Measurements from ENCODE around the gene PAK2. TPM values are rescaled to one million over a fixed set of nuclear protein-coding genes. Genes with fewer than 3 reads are reported as not detected.
"Not testable (repeated sequence)": the region's sequence is repeated elsewhere in the genome, so short reads cannot be mapped to it uniquely, and the experiment has no call there.

Gene PAK2
- total RNA-seq, 1 experiment from 2014 or later = 69.6 TPM

DNA sequence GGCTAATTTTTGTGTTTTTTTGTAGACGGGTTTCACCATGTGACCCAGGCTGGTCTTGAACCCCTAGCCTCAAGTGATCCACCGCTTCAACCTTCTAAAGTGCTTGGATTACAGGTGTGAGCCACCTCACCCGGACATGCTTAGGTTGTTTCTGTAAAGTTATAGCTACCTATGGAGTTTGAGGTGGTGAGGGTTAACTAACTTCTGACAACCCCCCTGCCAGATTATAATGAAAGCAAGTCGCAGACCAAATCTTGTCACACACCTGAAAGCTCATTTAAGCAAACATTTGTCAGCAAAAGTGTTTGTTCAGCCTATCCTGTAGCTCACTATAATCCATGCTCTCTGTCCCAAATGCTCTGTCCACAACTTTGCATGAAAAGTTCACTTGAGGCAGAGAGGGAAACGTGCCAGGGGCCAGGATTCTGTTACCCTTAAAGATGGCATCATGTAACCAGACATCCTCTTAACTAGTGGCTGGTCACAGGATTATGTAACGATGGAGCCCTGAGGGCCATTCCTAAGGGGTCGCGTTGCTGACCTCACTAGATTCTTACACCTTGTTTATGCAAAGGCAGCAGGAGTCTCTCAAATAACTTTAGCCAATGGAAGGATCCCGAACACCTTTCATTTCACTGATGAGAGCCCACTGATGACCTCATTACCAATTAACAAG, 103.9 kb downstream of the PAK2 start:
- H3K9me2 ChIP-seq (ENCODE audit: insufficient read depth) = no peaks in the 10 kb centered on the region
- H3K4me2 ChIP-seq (ENCODE audit: low read length) = no peak overlapping the region
- CTCF ChIA-PET = no interaction called here
- TF ChIP-seq, protein P1, sequence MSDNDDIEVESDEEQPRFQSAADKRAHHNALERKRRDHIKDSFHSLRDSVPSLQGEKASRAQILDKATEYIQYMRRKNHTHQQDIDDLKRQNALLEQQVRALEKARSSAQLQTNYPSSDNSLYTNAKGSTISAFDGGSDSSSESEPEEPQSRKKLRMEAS (IDR thresholded peaks at IDR 0.05) = no peak
- TF ChIP-seq JUND (IDR thresholded peaks at IDR 0.05) (no peak), TCF7L2 (IDR thresholded peaks at IDR 0.05; ENCODE audit: borderline replicate concordance, extremely low read depth, insufficient read depth, insufficient read length) (no peak), POLR2A (IDR thresholded peaks at IDR 0.05; ENCODE audit: borderline replicate concordance, extremely low read depth, insufficient read depth, insufficient read length) (no peak), SRF (IDR thresholded peaks at IDR 0.05; ENCODE audit: low read depth) (no peak), YY1 (IDR thresholded peaks at IDR 0.05; ENCODE audit: extremely low read depth, insufficient replicate concordance, low read depth, low read length) (no peak), ZFX (IDR thresholded peaks at IDR 0.05) (no peak), RAD21 (IDR thresholded peaks at IDR 0.05; ENCODE audit: low read depth) (no peak), ELF1 (IDR thresholded peaks at IDR 0.05; ENCODE audit: borderline replicate concordance, low read depth) (no peak)
- TF ChIP-seq, protein P2, sequence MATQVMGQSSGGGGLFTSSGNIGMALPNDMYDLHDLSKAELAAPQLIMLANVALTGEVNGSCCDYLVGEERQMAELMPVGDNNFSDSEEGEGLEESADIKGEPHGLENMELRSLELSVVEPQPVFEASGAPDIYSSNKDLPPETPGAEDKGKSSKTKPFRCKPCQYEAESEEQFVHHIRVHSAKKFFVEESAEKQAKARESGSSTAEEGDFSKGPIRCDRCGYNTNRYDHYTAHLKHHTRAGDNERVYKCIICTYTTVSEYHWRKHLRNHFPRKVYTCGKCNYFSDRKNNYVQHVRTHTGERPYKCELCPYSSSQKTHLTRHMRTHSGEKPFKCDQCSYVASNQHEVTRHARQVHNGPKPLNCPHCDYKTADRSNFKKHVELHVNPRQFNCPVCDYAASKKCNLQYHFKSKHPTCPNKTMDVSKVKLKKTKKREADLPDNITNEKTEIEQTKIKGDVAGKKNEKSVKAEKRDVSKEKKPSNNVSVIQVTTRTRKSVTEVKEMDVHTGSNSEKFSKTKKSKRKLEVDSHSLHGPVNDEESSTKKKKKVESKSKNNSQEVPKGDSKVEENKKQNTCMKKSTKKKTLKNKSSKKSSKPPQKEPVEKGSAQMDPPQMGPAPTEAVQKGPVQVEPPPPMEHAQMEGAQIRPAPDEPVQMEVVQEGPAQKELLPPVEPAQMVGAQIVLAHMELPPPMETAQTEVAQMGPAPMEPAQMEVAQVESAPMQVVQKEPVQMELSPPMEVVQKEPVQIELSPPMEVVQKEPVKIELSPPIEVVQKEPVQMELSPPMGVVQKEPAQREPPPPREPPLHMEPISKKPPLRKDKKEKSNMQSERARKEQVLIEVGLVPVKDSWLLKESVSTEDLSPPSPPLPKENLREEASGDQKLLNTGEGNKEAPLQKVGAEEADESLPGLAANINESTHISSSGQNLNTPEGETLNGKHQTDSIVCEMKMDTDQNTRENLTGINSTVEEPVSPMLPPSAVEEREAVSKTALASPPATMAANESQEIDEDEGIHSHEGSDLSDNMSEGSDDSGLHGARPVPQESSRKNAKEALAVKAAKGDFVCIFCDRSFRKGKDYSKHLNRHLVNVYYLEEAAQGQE (IDR thresholded peaks at IDR 0.05; ENCODE audit: low read depth) = no peak
- TF ChIP-seq, protein P3, sequence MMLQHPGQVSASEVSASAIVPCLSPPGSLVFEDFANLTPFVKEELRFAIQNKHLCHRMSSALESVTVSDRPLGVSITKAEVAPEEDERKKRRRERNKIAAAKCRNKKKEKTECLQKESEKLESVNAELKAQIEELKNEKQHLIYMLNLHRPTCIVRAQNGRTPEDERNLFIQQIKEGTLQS (IDR thresholded peaks at IDR 0.05) = no peak
- DNase-seq (ENCODE audit: low read depth, low spot score) = no peak
- no peak overlapping the region for H3K9ac ChIP-seq (ENCODE audit: low read length)
- POLR2A ChIA-PET = no interaction called here
- no peaks in the 10 kb centered on the region for H3K36me3 ChIP-seq (ENCODE audit: control insufficient read depth in 1 of 2, insufficient read depth in 2 of 2, low read length in 2 of 2)
- H3K27me3 ChIP-seq (ENCODE audit: insufficient read depth, low read length) = no peaks in the 10 kb centered on the region
- no peaks in the 10 kb centered on the region for H4K20me1 ChIP-seq (ENCODE audit: insufficient read depth)
- no peak overlapping the region for H3K27ac ChIP-seq (ENCODE audit: low read depth, low read length)
- no peaks in the 10 kb centered on the region for H3K79me2 ChIP-seq (ENCODE audit: insufficient read depth, low read length)
- RAD21 ChIA-PET (ENCODE audit: low non-redundant PET in 1 of 2, low total read pairs in 2 of 2, uncharacterized antibody in 2 of 2, unreplicated experiment in 2 of 2) = no interaction called here
- no peak overlapping the region for H3K4me3 ChIP-seq (replicated peaks in 1 of 2; ENCODE audit: low read depth in 1 of 2, low read length in 2 of 2)
- no peaks in the 10 kb centered on the region; a peak in 1 of 4 replicates for H3K9me3 ChIP-seq (ENCODE audit: control insufficient read depth in 1 of 2, insufficient read depth in 1 of 2, low read depth in 1 of 2, low read length in 2 of 2)
- H2AFZ ChIP-seq (ENCODE audit: low read depth, low read length, poor library complexity, severe bottlenecking) = no peak overlapping the region
- no TSS peak for BruUV-seq (replicated peaks)
- intact Hi-C loops (cut with micrococcal nuclease) = no loop called here
- H3K4me1 ChIP-seq (ENCODE audit: control insufficient read depth in 1 of 2, insufficient read depth in 2 of 2, low read length in 2 of 2) = no peaks in the 10 kb centered on the region
- no peak for ATAC-seq

DNA sequence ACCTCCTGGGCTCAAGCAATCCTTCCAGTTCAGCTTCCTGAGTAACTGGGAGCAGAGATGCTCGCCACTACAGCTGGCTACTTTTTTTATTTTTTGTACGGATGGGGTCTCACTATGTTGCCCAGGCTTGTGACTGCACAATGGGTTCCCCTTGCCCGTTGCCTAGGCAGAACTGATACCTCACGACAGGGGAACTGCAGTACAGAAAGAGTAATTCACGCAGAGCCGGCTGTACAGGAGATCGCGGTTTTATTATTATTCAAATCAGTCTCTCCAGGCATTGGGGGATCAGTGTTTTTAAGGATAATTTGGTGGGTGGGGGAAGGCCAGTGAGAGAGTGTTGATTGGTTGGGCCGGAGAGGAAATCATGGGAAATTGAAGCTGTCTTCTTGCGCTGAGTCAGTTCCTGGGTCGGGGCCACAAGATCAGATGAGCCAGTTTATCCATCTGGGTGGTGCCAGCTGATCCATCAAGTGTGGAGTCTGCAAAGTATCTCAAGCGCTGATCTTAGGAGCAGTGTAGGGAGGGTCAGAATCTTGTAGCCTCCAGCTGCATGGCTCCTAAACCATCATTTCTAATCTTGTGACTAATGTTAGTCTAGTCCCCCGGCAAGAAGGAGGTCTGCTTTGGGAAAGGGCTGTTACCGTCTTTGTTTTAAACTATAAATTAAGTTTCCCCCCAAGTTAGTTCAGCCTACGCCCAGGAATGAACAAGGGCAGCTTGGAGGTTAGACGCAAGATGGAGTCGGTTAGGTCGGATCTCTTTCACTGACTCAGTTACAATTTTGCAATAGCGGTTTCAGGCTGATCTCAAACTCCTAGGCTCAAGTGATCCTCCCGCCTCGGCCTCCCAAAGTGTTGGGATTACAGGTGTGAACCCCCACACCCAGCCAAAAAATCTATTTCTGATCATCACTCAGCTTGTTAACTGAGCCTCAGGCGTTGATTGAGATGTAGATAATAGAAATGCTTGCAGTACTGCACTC, 104.9 kb downstream of the PAK2 start:
- intact Hi-C loops (cut with micrococcal nuclease); DNase-seq (ENCODE audit: low read depth, low spot score); H3K4me2 ChIP-seq (ENCODE audit: low read length); H3K4me1 ChIP-seq (ENCODE audit: control insufficient read depth in 1 of 2, insufficient read depth in 2 of 2, low read length in 2 of 2); CTCF ChIA-PET; H3K9me2 ChIP-seq (ENCODE audit: insufficient read depth); H2AFZ ChIP-seq (ENCODE audit: low read depth, low read length, poor library complexity, severe bottlenecking); H3K36me3 ChIP-seq (ENCODE audit: control insufficient read depth in 1 of 2, insufficient read depth in 2 of 2, low read length in 2 of 2); H4K20me1 ChIP-seq (ENCODE audit: insufficient read depth); H3K4me3 ChIP-seq (replicated peaks in 1 of 2; ENCODE audit: low read depth in 1 of 2, low read length in 2 of 2); H3K27ac ChIP-seq (ENCODE audit: low read depth, low read length); RAD21 ChIA-PET (ENCODE audit: low non-redundant PET in 1 of 2, low total read pairs in 2 of 2, uncharacterized antibody in 2 of 2, unreplicated experiment in 2 of 2); ATAC-seq; BruUV-seq (replicated peaks); H3K27me3 ChIP-seq (ENCODE audit: insufficient read depth, low read length); H3K9me3 ChIP-seq (ENCODE audit: control insufficient read depth in 1 of 2, insufficient read depth in 1 of 2, low read depth in 1 of 2, low read length in 2 of 2); H3K79me2 ChIP-seq (ENCODE audit: insufficient read depth, low read length); H3K9ac ChIP-seq (ENCODE audit: low read length); POLR2A ChIA-PET: not testable (repeated sequence)

Data from HCT116 (cell line).